GM18909 (cell line): ENCODE measurements around the gene DPF3.

Experiments used
- ATAC-seq: cut with Tn5 transposase; IDR thresholded peaks from one replicate; pipeline ENCODE4 v1.9.1; 2021; ENCODE audit warnings: mild to moderate bottlenecking; ENCODE audit not compliant: unreplicated experiment, poor library complexity

The DPF3 gene

GRCh38 chr14:72610096-72610830 lies 283.6 kb downstream of the DPF3 start:
- ATAC-seq: no peak

- no peak for ATAC-seq
Measured at GRCh38 chr14:72609205-72609916, 284.5 kb downstream of the DPF3 start.

- no peak for ATAC-seq
Measured at GRCh38 chr14:72608391-72609204, 285.3 kb downstream of the DPF3 start.

- no peak for ATAC-seq
Measured at GRCh38 chr14:72607386-72608130, 286.3 kb downstream of the DPF3 start.

- no peak for ATAC-seq
Measured at GRCh38 chr14:72606879-72607278, 287.0 kb downstream of the DPF3 start.

GRCh38 chr14:72605921-72606220 lies 288.0 kb downstream of the DPF3 start:
- ATAC-seq: no peak

GRCh38 chr14:72605096-72605920 lies 288.6 kb downstream of the DPF3 start:
- no peak for ATAC-seq

- no peak for ATAC-seq
Measured at GRCh38 chr14:72604133-72604532, 289.8 kb downstream of the DPF3 start.

- no peak for ATAC-seq
Measured at GRCh38 chr14:72603639-72604038, 290.3 kb downstream of the DPF3 start.

- no peak for ATAC-seq
Measured at GRCh38 chr14:72600551-72601330, 293.2 kb downstream of the DPF3 start.

- no peak for ATAC-seq
Measured at GRCh38 chr14:72599579-72600470, 294.1 kb downstream of the DPF3 start.

- no peak for ATAC-seq
Measured at GRCh38 chr14:72598306-72598705, 295.6 kb downstream of the DPF3 start.

GRCh38 chr14:72597252-72598233 lies 296.4 kb downstream of the DPF3 start:
- no peak for ATAC-seq

GRCh38 chr14:72595152-72595862 lies 298.6 kb downstream of the DPF3 start:
- no peak for ATAC-seq

- peak; percentile 86 for ATAC-seq
Measured at GRCh38 chr14:72594099-72594901, 299.6 kb downstream of the DPF3 start.
